ENCODE results near the gene MCTP1.
A peak's percentile ranks its signal among the peaks of the same experiment; 100 is the strongest.

The MCTP1 gene

GRCh38 chr5:95262933-95263660 lies 21.8 kb downstream of the MCTP1 start:
- H3K4me3 ChIP-seq (replicated peaks; ENCODE audit: insufficient read depth, low read length): no peak overlapping the region
- no peak overlapping the region for H3K27ac ChIP-seq (replicated peaks)
- TF ChIP-seq CTCF (IDR thresholded peaks at IDR 0.05; ENCODE audit: insufficient read depth, low read length) (no peak), GABPA (IDR thresholded peaks at IDR 0.05; ENCODE audit: low read depth) (no peak), SPI1 (IDR thresholded peaks at IDR 0.05; ENCODE audit: borderline replicate concordance, low read depth) (no peak), REST (IDR thresholded peaks at IDR 0.05; ENCODE audit: insufficient replicate concordance, low read depth) (no peak)
- H3K27me3 ChIP-seq (ENCODE audit: insufficient read depth, poor library complexity, severe bottlenecking): no peaks in the 10 kb centered on the region
- no peak for DNase-seq (ENCODE audit: low read depth in 1 of 2, low spot score in 1 of 2)

GRCh38 chr5:95261437-95262175 lies 23.3 kb downstream of the MCTP1 start:
- TF ChIP-seq SPI1 (IDR thresholded peaks at IDR 0.05; ENCODE audit: borderline replicate concordance, low read depth) (no peak), POLR2AphosphoS5 (IDR thresholded peaks at IDR 0.05; ENCODE audit: low read depth) (no peak), CTCF (IDR thresholded peaks at IDR 0.05; ENCODE audit: insufficient read depth, low read length) (no peak), REST (IDR thresholded peaks at IDR 0.05; ENCODE audit: insufficient replicate concordance, low read depth) (no peak), GABPA (IDR thresholded peaks at IDR 0.05; ENCODE audit: low read depth) (no peak)
- 0 out of 2 replicates have a peak overlapping the region, but pooled peaks have one; percentile 18 for H3K27ac ChIP-seq (replicated peaks)
- H3K27me3 ChIP-seq (ENCODE audit: insufficient read depth, poor library complexity, severe bottlenecking): no peaks in the 10 kb centered on the region
- H3K4me3 ChIP-seq (replicated peaks; ENCODE audit: insufficient read depth, low read length): no peak overlapping the region
- DNase-seq (ENCODE audit: low read depth in 1 of 2, low spot score in 1 of 2): peak in 1 of 2 experiments; percentile 29

GRCh38 chr5:95256991-95257390 lies 27.9 kb downstream of the MCTP1 start:
- H3K27ac ChIP-seq (replicated peaks): no peak overlapping the region
- H3K4me3 ChIP-seq (replicated peaks; ENCODE audit: insufficient read depth, low read length): no peak overlapping the region
- H3K27me3 ChIP-seq (ENCODE audit: insufficient read depth, poor library complexity, severe bottlenecking): no peaks in the 10 kb centered on the region
- TF ChIP-seq REST (IDR thresholded peaks at IDR 0.05; ENCODE audit: insufficient replicate concordance, low read depth) (no peak), SPI1 (IDR thresholded peaks at IDR 0.05; ENCODE audit: borderline replicate concordance, low read depth) (no peak), CTCF (IDR thresholded peaks at IDR 0.05; ENCODE audit: insufficient read depth, low read length) (no peak), GABPA (IDR thresholded peaks at IDR 0.05; ENCODE audit: low read depth) (no peak), POLR2AphosphoS5 (IDR thresholded peaks at IDR 0.05; ENCODE audit: low read depth) (no peak)
- DNase-seq (ENCODE audit: low read depth in 1 of 2, low spot score in 1 of 2): no peak
